Stimulated activated CD4-positive, alpha-beta T cell treated with anti-CD3 and anti-CD28 coated beads, Interleukin-1b, Interleukin-23, amount 100 ng/mL, for 24 hours (primary cell): Measurements from ENCODE around the gene PIK3C2B.
A peak's percentile ranks its signal among the peaks of the same experiment; 100 is the strongest.

Source experiments
- DNase-seq, 4 experiments: peaks; one replicate each; pipeline ENCODE4 v3.0.0-alpha.2; 2020; ENCODE audit warnings: low read depth in 4 of 4, low spot score in 1 of 4

PIK3C2B gene

DNA sequence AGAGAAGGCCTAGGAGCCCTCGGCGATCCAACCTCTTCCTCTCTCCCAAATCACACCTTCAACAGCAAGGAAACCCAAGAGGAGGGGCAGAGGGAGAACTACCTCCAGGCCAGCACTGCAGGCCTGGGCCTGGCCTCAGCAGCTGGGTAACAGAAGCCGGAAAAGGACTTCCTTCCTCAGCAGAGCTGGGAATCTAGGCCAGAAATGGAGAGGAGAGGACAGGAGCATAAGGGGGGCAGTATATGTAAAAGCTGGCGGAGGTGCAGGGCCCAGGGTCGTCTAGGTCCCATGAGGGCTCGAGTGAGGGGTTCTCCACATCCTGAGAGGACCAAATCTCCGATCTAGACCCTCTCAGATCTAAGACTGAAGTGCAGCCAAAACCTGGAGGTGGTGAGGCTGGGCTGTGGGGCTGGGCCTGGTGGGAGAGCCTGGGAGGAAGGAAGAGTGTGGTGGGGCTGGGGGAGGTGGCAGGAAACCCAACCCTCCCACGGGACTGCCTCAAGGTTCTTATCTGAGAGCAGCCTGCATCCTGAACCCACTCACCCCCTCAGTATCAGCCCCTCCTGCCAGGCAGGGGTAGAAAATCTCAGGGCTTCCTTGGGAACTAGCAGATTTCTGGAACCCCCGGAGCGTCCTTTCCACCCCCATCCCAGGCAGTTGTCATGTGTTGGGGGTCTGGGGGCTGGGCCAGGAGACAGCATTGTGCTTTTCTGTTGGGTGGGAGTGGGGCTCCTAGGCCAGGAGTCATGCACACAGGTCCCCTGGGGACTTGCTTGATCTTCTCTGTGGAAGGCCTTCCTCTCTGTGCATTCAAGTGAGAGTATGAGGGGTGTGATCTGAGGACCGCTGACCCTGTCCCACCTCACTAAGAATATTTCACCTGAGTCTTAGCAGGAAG, 33.0 kb downstream of the PIK3C2B start:
- no peak for DNase-seq

DNA sequence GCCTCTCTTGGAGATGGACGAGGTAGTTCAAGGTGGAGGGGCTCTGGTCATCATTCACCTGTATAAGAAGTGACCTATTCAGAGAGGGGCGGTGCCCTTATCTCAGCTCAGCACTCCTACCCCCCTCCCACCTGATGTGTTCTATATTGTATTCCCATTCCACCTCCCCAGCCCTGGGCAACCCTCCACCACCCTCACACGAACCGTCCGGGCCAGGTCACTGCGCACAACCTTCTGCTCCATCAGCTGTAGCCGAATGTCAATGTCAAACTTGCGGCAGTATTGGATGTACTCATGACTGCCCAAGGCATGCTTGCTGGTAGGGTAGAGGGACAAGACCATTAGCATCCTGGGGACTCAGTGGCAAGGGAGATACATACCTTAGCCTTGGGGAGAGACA, 34.3 kb downstream of the PIK3C2B start:
- DNase-seq, result no peak

DNA sequence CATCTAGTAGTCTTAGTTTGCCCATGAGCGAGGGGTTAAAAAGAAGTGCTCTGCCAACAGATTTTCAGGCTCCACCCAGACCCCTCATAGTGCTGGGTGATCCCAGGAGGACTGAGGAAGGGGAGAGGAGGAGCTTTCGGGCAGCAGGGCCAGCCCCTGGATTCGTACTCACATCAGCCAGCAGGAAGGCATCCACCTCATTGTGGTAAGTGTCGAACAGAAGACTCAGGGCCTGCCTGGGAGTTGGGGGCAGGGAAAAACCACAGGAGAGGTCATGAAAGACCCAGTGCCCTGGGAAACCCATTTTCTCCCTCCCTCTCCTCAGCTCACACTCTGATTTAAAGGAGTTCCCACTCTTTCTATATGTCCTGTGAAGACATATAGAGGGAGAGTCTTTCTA, 34.9 kb downstream of the PIK3C2B start:
- no peak for DNase-seq

DNA sequence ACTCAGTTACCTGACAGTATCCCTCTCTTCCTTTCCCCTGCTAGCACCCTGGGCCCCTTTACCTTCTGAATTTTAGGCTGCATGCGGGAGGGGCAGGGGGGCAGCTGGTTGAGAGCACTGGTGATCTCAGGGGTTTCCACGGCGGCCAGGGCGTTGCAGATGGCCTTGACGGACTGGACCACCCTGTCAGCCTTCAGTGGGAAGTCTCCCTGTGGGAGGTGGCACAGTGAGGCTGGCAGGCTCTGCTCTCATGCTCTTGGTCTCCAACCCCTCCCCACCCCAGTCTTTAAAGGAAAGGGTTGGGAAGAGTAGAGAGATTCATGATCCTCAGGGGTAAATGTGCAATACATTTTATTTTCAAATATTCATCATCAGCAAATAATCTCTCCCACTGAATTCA, 36.9 kb downstream of the PIK3C2B start:
- no peak for DNase-seq

DNA sequence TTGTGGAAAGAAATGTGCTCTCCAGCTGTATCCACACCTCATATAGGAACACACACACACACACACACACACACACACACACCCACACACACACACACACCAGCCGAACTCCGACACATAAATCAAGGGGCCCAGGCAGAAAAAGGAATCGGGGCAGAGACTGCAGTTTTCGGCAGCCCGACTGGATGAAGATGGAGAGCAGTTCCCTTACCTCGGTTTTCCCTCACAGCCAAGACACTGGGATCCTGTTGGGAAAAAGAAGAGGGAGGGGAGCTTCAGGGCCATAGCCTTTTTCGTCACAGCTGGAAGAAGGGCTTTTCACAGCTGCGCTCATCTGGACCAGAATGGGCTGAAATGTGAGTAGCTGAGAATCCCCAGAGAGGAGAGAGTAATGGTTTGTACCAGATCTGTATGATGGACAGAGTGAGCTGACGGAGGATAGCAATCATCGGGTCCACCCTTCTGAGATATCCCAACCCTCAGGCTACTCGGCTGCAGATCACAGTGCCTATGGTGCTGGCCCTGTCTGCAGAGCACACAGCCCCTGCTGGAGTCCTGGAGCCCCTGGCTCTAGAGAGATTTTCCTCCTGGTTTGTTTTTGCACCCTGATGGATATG, 37.7 kb downstream of the PIK3C2B start:
- no peak for DNase-seq

DNA sequence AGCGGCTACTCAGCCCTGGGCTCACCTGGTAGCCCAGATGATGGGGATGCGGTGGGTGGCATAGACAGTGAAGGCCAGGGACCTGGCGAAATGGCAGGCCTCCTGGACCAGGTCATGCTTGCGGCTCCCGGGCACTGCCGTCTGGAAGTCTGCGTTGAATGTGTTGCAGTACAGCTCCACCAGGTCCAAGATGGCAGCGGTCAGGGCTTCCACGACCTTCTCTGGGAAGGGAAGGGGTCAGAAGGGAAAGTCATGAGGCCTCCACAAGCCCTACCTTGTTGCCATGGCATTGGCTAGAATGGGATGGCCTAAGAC, 38.8 kb downstream of the PIK3C2B start:
- no peak for DNase-seq

DNA sequence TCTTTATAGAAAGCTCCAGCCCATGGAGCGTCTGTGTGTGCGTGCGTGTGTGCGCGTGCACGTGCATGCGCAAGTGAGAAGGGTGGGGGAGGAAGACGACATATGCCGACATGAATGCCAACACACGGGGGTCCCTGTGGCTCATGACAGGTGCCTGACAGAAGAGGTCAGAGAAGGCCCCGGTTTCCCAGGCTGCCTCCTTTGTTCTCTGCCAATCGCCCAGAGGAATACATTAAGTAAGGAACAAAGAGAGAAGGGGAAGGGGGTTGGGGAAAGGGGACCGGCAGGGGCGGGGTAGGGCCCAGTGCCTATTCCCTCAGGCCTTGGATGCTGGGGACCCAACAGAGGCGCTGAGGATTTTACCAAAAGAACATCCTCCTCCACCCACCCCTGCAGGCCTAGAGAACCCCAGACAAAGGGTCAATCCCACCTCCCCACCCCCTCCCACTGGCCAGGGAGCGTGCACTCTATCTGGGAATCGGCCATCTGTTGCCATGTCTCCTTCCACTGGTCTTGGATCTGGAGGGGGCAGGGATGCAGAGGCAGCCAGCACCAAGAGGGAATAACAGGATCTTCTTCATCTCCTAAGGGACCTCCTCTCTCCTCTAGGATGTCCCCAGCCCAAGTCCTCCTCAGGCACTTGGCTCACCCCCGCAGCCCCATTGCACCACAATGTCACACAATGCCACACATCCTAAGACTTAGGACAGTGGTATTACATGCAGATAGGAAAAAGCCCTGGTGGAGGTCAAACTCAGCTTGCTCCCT, 39.4 kb downstream of the PIK3C2B start:
- DNase-seq, result no peak

DNA sequence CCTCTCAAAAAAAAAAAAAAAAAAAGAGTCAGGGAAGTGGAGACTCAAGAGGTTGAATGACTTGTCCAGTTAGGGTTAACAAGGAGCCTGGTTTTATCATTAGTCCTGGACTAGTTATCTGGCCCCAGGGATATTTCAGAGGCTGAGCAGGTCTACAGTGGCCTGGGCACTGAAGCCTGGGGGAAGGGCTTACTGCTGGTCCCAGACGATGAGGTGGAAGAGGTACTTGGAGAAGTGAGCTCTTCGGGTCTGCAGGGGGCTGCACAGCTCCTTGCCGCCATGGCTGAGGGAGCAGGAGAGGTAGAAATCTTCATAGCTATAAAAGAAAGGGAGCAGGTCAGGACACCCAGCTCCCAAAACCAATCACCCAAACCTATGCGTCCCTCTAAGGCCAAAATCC, 40.1 kb downstream of the PIK3C2B start:
- no peak for DNase-seq

DNA sequence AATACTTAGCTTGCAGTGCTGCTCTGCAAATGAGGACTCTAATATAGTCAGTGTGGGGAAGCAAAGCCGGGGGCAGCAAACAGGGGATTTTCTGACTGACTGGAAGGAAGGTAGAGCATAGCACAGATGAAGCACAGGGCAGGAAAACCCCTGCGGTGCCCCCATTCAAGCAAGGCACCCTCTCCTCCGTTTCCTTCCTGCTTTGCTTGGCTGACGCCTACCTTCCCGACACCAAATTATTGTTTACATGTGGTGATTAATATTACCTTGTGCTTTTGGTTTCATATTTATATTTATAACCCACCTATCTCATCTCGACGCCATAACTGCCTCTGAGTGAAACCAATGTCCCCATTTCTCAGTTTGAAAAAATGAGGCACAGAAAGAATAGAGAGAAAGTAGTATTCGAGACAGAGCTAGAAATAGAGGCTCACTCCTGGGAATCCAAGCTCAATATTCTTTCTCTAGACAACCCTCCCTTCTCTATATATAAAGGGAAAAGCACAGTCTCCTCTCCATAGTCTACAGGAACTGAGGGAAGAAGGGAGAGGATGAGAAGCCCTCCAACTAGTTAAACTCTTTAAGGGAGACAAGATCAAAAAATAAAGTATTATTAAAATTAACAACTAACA, 41.3 kb downstream of the PIK3C2B start:
- DNase-seq, result peak; percentile 18 to 55 (median 40)

DNA sequence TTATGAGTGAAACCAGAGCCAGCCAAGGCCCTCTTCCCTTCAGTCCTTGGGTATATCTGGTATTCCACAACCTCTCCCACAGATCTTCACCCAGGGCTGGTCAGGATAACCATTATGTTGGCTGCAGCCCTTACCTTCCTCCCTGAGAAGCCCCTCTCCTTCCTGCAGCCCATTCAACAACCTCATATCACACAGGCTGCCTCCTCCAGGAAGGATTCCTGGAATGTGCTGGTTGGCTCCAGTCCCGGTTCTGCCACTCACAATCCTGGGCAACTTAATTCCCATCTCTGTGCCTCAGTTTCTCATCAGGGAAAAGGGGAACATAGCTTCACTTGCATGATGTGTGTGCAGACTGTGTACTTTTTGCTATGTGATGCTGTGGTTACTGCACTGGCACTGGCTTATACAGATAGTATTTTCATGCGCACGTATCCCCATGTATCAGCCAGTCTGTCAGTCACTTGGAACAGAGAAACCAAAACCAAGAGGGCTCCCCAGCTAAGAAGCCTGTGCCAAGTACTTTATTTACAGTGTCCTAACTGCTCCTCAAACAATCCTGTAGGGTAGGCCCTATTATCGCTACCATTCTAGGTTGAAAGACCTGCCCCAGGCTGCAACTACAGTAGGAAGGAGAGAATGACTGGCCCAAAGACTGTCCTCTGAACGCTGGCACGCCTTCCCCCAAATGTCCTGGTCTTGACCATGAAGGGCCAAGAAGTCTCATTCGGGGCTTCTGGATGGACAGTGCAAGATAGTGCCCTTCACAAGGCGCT, 43.1 kb downstream of the PIK3C2B start:
- no peak for DNase-seq

DNA sequence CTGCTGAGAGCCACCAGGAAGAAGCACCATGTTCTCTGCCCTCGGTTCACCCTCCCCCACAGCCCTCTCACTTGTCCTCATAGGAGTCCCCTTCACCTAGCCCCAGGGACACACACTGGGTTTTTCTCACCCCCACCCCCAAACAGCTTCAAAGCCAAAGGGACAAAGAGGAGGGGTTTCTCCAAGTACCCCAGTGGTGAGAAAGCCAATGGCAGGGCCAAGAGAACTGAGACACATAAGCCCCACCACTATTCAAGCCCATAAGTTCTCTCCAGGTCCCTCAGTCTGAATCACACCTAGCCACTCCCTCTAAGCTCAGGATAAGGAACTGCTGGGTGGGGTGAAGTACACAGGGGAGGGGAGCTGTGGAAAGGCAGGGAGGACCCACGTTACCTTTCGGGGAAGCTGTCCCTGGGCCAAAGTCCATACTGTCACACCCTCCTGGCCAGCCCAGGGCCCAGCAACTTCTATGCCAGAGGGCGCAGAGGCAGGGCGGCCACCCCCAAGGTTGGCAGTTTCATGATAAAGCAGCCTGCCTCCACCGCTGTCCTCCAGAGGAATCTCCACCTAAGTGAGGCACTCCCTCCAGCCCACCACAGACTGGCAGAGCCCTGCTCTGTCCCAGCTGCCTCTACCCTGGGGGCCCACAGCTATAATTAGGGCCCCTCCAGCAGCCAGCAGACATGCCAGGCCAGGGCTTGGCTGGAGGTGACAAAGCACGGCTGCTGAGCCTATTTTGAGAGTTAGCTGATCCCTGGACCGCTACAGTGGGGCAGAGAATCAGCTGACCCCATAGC, 43.9 kb downstream of the PIK3C2B start:
- no peak for DNase-seq

DNA sequence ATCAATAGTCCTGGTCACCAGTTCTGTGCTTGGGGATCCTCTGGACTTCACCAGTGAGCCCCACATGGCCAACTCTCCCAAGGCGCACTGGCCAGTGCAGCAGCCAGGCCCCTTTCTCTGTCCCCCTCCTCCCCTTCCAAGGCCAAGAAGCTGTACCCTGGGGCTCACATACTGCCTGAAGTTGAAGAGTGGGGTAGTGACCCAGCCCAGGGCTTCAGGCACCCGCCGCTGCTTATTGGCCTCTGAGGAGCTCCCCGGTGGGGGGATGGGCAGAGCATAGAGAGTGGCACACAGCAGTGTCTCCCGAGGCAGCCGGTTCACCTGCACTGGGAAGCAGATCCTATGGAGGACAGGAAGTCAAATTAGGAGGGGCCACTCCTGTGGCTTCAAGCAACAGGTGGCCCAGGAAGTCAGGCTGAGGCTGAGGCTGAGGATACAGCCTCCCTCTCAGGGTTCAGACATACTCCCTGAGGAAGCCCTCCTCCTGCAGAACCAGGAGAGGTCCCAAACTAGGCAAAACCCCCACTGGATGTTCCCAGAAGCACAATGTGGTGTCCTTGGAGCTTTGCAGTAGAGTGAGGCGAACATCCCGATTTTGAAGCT, 44.8 kb downstream of the PIK3C2B start:
- DNase-seq, result no peak

DNA sequence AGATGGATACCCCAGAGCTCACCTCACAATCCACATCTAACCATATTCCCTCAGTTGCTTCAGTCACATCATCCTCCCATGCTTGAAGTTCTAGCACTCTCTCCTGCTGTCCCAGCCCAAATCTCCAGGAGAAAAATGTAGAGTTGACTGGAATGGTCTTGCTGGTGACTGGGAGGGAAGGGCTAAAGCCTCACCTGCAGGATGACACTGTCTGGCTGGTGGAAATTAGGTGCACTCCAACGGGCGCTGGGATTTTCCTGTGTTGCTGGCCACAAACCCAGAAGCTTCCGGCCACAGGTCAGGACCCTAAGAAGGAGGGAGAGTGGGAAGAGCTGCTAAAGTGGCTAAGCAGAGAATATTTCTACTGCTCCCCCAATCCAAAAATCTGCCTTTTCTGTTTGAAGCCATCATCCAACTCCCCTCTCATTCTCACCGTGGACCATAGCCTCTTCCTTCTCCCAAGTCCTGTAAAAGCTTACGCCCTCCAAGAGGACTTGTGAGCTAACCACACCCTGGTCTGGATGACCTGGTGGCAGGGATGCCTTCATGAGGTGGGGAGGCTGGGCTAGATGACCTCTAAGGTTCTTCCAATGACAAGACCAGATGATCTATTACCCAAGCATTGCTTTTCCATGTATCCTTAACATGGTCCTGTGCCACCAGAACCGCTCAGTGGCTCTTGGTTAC, 45.5 kb downstream of the PIK3C2B start:
- DNase-seq, result no peak

DNA sequence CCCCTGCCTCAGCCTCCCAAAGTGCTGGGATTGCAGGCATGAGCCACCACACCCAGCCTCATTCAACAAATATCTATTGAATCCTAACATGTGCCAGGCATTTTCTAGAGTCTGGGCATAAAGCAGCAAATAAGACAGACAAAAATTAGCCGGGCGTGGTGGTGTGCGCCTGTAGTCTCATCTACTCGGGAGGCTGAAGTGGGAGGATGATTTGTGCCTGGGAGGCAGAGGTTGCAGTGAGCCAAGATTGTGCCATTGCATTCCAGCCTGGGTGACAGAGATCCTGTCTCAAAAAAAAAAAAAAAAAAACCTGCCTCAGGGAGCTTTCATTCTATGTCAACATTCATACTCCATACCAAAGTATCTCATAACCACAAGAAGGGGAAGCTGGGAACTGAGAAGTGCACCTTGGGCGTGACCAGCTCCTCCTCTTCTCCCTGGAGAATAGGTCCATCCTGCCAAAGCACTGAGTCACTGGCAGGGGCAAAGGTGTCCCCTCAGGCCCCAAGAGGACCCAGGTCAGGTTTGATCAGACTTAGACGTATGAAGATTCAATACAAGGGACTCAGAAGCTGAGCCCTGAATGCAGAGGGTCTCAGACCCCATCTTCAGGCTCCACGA, 46.2 kb downstream of the PIK3C2B start:
- no peak for DNase-seq

DNA sequence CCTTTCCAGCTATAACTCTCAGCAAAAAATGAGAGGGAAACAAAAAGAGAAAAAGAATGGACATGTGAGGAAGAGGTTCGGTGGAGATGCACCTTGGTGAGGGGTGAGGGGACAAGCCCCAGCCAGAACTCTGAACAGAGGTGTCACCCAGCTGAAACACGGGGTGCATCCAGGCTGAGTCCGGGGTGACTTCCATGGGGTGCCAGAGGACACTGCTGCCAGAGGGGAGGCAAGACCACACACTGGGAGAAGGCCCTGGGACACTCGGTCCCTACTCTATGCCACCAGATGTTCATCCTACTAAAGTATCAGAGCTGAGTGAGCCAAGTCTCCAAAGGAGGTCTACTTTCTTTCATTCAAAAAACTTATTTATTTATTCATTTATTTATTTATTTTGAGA, 46.9 kb downstream of the PIK3C2B start:
- DNase-seq, result no peak

DNA sequence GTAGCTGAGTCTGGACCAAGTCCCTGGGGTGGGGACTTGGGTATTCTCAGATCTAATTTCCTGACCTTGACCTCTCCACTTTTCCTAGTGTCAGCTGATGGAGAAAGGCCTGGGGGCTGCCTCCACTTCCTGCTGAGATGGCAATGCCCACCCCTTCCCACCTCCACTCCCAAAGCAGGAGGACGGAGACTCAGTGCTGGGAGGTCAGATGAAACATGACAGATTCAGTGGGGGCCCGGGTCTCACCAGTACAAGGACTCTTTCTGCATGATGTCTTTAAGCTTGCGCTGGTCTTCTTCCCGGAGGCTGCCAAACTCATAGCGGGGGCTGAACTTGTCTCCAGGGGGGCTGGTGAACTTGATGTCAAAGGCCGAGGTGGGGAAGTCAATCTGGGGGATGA, 47.4 kb downstream of the PIK3C2B start:
- DNase-seq, result no peak

DNA sequence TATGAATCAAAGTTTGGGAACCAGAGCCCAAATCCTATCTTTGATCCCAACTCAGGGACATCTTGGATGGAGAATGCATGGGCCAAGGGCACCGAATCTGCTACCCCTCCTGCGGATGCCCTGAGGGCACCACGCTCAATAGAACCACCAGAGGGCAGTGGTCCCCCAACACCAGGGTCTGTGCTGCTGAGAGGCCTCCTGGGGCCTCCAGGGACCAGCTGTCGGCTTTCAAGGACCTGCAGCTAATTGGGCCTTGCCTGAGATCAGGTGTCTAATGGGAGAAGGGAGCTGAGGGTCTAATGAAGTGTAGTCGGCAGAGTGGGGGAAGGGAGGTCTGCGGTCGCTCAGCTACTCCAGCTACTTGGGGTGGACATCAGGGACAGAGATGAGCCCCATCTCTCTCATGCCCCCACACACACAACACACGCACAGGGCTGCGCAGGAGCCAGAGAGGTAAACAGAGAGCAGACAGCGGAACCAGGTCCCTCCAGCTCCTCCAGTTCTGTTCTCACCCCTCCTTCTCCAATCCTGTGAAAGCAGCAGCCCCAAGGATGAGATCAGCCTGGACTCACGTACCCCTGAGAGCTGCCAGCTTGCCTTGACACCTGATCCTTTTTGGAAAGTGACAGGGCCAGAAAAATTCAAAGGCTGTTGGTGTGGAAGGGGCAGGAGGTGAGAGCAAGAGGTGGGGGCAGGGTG, 48.0 kb downstream of the PIK3C2B start:
- peak; percentile 43 to 70 (median 56) for DNase-seq

DNA sequence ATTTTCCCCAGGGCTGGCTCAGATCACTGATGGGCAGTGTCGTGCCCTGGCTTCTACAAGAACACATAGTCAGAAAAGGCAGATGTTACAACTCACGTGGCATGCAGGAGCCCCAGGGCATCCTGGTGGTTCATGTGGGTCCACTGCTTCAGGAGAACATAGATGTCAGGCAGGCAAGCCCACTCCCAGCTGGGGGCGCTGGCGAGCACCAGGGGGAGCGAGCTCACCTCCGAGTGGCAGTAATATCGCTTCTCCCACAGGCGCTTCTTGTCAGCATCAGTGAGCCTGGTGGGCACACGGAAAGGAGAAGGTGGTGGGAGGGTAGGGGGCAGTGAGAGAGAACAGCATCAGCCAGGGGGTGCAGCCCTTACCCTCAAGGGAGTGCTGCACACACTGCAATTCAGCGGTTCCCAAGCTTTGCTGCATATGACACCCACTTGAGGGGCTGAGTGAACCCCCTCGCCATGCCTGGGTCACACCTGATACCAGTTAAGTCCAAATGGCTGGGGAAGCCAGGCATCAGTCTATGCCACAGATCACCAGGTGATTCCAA, 48.7 kb downstream of the PIK3C2B start:
- DNase-seq, result peak in 2 of 4 experiments; percentile 25 to 41
